Esophagus muscularis mucosa (tissue), 4 donors: ENCODE results near the gene TNS4. TPM values are rescaled to one million over a fixed set of nuclear protein-coding genes. Genes with fewer than 3 reads are reported as not detected.
"Not testable (repeated sequence)": the region's sequence is repeated elsewhere in the genome, so short reads cannot be mapped to it uniquely, and the experiment has no call there.

Source experiments
- DNase-seq: peaks from one replicate; pipeline ENCODE4 v3.0.0-alpha.2; 2017; ENCODE audit errors: extremely low spot score
- H3K27ac ChIP-seq, 4 donors: fragments of 200-600 bp; sonication (generic); replicated peaks in 1 of 4; 1 replicate in 3 of 4; 2 replicates in 1 of 4; pipeline ENCODE4 v1.5.1; 2016 to 2019; ENCODE audit warnings: mild to moderate bottlenecking in 1 of 4
- H3K27me3 ChIP-seq, 4 donors: fragments of 200-600 bp; sonication (generic); one replicate each; pipeline versions ENCODE4 v1.5.1 to v1.6.0; 2016 to 2019
- H3K36me3 ChIP-seq, 4 donors: fragments of 200-600 bp; sonication (generic); one replicate each; pipeline ENCODE4 v1.5.1; 2016 to 2019
- H3K4me1 ChIP-seq, 4 donors: fragments of 200-600 bp; sonication (generic); one replicate each; pipeline ENCODE4 v1.5.1; 2016 to 2019
- H3K4me3 ChIP-seq, 4 donors: fragments of 200-600 bp; sonication (generic); 1 replicate in 2 of 4; 2 replicates in 2 of 4; pipeline ENCODE4 v1.5.1; 2016 to 2019; ENCODE audit warnings: mild to moderate bottlenecking in 4 of 4, moderate library complexity in 1 of 4
- H3K9me3 ChIP-seq, 4 donors: fragments of 200-600 bp; sonication (generic); 1 replicate in 3 of 4; 2 replicates in 1 of 4; pipeline ENCODE4 v1.5.1; 2016 to 2019
- EP300 ChIP-seq: sonication (generic); formaldehyde crosslinking; IDR thresholded peaks from one replicate; pipeline ENCODE4 v1.6.1; 2017; ENCODE audit warnings: antibody characterized with exemption
- POLR2A ChIP-seq: fragments of 450-650 bp; IDR thresholded peaks from one replicate; pipeline ENCODE4 v1.6.1; 2017; ENCODE audit warnings: antibody characterized with exemption, moderate library complexity, mild to moderate bottlenecking, low read depth
- POLR2AphosphoS5 ChIP-seq, 2 donors: sonication (generic); formaldehyde crosslinking; IDR thresholded peaks; one replicate each; pipeline ENCODE4 v1.6.1; 2017; ENCODE audit warnings: antibody characterized with exemption in 2 of 2
- WGBS: methylation state at CpG from one replicate; pipeline ENCODE4 v1.1.5; 2018; 5-methylcytosine and 5-hydroxymethylcytosine counted together
- intact Hi-C: fragments of 100-400 bp; cut with DNase I; formaldehyde crosslinking; loops from one replicate; pipeline ENCODE4 v1.15.1; 2023
- total RNA-seq, 4 donors: library from RNA; depleted of rRNA; stranded (reverse); fragments of >200 nt; gene quantifications; one replicate each; pipeline versions ENCODE4 v1.1.0 to v1.2.1, GENCODE V29; 2016
- TF ChIP-seq, protein P1 (sequence below), 3 experiments: fragments of 200-600 bp in 2 of 3; fragments of 450-650 bp in 1 of 3; sonication (generic) in 2 of 3; IDR thresholded peaks; one replicate each; pipeline ENCODE4 v1.5.1; 2017 to 2019; ENCODE audit warnings: antibody characterized with exemption in 3 of 3, mild to moderate bottlenecking in 2 of 3, moderate library complexity in 1 of 3

The TNS4 gene
- total RNA-seq, 4 donors from 2014 or later = not detected

DNA sequence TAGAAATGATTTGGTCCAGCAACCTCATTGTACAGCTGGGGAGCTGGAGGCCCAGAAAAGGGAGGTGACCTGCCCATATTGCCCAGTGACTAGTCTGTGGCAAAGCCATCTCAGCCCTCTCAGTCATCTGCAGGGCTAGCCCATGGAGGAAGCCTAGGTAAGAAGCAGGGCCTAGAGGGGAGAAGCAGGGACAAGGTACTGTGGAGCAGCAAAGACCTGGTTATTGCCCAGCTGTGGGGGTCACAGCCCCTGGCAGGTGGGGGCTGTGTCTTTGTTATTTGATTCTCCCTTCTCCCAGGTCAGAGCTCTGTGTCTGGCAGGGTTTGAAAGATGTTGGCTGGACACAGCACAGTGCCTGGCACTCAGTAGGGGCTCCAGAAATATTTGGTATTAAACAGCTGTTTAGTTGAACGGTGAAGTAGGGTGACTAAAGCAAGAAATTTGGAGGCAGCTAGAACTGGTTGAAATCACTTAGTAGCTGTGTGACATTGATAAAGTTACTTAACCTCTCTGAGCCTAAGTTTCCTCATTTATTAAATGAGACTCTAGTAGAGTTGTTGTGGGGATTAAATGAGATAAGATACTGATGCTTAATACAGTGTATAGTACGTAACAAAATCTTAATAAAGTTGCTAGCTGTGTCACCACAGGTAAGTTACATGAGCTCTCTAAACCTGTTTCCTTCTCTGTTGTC lies 46.5 kb upstream of the TNS4 start:
- Histone ChIP-seq H3K27me3 (no peaks in the 10 kb centered on the region), H3K27ac (peak overlapping the region; percentile 71 to 83 (median 79)), H3K36me3 (no peaks in the 10 kb centered on the region), H3K4me1 (peaks cover 64 to 80% (median 72%) of the 10 kb centered on the region in 4 donors), H3K9me3 (no peaks in the 10 kb centered on the region), H3K4me3 (no peak overlapping the region)
- no peak for DNase-seq
- intact Hi-C loops = no loop called here
- TF ChIP-seq POLR2AphosphoS5 (IDR thresholded peaks at IDR 0.05) (no peak), POLR2A (no peak), EP300 (no peak)
- TF ChIP-seq, protein P1, sequence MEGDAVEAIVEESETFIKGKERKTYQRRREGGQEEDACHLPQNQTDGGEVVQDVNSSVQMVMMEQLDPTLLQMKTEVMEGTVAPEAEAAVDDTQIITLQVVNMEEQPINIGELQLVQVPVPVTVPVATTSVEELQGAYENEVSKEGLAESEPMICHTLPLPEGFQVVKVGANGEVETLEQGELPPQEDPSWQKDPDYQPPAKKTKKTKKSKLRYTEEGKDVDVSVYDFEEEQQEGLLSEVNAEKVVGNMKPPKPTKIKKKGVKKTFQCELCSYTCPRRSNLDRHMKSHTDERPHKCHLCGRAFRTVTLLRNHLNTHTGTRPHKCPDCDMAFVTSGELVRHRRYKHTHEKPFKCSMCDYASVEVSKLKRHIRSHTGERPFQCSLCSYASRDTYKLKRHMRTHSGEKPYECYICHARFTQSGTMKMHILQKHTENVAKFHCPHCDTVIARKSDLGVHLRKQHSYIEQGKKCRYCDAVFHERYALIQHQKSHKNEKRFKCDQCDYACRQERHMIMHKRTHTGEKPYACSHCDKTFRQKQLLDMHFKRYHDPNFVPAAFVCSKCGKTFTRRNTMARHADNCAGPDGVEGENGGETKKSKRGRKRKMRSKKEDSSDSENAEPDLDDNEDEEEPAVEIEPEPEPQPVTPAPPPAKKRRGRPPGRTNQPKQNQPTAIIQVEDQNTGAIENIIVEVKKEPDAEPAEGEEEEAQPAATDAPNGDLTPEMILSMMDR (IDR thresholded peaks at IDR 0.05) = no peak
- WGBS = 69% methylated on average over 2 of the region's 2 CpGs

DNA sequence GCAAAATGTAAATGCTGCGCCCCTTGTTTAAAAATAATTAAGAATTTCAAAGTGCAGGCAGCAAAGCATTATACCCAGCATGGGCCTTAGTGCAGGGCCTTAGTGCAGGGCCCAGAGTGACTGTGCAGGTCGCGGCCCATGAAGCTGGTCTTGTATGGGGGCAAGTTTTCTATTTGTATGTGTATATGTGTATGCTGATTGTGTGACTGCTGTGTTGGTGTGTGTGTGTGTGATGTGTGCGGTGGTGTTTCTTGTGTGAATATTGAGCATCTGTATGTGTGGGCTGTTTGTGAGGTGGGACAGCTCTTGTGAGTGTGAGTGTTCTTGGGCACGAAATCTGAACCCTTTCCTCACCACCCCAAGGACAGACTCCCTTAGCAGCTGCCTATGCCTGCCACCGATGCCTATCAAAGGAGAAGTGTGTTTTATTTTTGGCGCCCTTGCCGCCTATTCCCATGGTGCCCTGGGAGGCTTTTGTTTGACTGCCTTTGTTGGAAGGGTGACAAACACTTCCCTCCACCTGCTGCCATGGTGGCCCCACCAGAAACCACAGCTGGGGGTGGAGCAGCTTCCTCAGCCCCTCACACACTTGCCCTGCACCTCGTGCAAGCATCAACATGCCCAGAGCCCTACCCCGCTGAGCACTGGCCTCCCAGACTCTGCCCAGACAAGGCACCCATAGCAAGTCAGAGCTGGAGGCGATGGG lies 45.8 kb upstream of the TNS4 start:
- H3K27ac ChIP-seq = peak overlapping the region; percentile 71 to 83 (median 79)
- TF ChIP-seq, protein P1 (IDR thresholded peaks at IDR 0.05) = no peak
- TF ChIP-seq EP300 = no peak
- no peak for TF ChIP-seq POLR2AphosphoS5 (IDR thresholded peaks at IDR 0.05)
- TF ChIP-seq POLR2A = no peak
- no peaks in the 10 kb centered on the region for H3K27me3 ChIP-seq
- H3K9me3 ChIP-seq = no peaks in the 10 kb centered on the region
- DNase-seq = peak; percentile 68
- intact Hi-C loops = no loop called here
- H3K36me3 ChIP-seq = no peaks in the 10 kb centered on the region
- no peak overlapping the region for H3K4me3 ChIP-seq
- H3K4me1 ChIP-seq = peaks cover 64 to 80% (median 72%) of the 10 kb centered on the region in 4 donors
- 78% methylated on average over 11 of the region's 11 CpGs for WGBS

DNA sequence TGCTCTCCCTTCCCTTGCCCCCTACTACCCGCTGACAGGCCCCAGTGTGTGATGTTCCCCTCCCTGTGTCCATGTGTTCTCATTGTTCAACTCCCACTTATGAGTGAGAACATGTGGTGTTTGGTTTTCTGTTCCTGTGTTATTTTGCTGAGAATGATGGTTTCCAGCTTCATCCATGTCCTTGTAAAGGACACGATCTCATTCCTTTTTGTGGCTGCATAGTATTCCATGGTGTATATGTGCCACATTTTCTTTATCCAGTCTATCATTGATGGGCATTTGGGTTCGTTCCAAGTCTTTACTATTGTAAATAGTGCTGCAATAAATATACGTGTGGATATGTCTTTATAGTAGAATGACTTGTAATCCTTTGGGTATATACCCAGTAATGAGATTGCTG lies 45.1 kb upstream of the TNS4 start:
- H3K4me3 ChIP-seq, H3K36me3 ChIP-seq, H3K9me3 ChIP-seq, DNase-seq, H3K27ac ChIP-seq, H3K27me3 ChIP-seq, intact Hi-C loops: not testable (repeated sequence)
- H3K4me1 ChIP-seq = peaks cover 66 to 80% (median 72%) of the 10 kb centered on the region in 4 donors
- WGBS = 91% methylated on average over 4 of the region's 4 CpGs

DNA sequence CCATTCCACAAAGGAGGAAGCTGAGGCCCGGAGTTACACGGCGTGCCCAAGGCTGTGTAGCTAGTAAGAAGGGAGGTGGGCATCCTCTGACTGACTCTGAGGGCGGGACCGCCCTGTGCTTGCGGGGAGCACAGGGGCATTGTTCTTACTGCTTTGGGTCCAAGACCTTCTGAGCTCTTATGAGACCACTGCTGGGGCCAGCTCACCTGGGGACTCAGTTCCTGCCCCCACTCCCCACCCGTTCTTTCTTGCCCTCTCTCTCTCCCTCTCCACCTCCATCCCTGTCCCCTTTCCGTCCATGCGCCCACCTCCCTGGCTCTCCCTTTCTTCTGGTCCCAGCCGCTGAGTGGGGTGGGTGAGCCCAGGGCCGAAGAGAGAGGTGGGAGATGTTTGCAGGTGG lies 44.2 kb upstream of the TNS4 start:
- no peak overlapping the region for H3K27ac ChIP-seq
- H3K27me3 ChIP-seq = no peaks in the 10 kb centered on the region
- no peak overlapping the region for H3K4me3 ChIP-seq
- TF ChIP-seq, protein P1 (IDR thresholded peaks at IDR 0.05) = no peak
- TF ChIP-seq POLR2A (no peak), POLR2AphosphoS5 (IDR thresholded peaks at IDR 0.05) (no peak), EP300 (no peak)
- intact Hi-C loops = no loop called here
- no peaks in the 10 kb centered on the region for H3K36me3 ChIP-seq
- H3K4me1 ChIP-seq = peaks cover 68 to 80% (median 72%) of the 10 kb centered on the region in 4 donors
- WGBS = 94% methylated on average over 11 of the region's 11 CpGs
- DNase-seq = no peak
- no peaks in the 10 kb centered on the region for H3K9me3 ChIP-seq

DNA sequence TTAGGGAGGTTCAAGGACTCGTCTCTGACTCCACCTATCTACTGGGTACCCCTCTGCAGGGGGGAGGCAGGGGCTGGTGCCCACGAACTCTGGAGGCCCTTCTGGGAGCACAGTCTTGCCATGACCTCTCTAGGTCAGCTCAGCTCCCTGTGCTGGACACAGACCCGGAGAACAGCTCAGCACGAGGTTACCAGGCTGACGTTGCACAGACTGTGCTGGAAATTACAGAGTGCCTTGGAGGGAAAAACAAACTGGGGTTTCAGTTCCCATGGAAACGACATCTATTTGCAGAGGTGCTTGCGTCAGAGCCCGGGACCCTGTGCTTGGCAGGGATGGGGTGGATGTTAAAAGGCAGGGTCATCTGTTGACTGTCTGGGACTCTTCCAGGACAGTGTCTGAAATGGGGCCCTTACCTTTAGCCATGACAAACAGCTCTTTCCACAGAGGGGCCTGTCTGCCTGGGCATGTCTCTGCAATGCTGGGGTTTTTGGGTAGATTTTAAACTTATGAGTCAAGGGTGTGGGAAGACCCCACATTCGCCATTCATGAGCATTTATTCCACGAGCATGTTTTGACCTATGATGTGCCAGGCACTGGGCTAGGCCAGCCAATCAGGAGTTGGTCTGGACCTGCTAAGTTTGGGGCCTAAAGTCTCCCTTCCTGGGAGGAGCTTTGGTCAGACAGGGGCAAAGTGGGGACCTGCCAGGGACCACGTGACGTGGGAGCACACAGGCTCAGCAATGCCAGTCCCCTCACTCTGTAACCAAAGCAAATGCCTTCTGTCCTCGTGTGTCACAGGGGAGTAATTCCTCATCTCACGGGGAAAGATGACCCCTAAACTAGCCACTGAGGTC lies 41.4 kb upstream of the TNS4 start:
- no peak overlapping the region for H3K4me3 ChIP-seq
- intact Hi-C loops = no loop called here

More for the DNA sequence above, 41.4 kb upstream of the TNS4 start:
- H3K4me1 ChIP-seq = peaks cover 68 to 77% (median 71%) of the 10 kb centered on the region in 4 donors
- WGBS = 31% methylated on average over 13 of the region's 14 CpGs
- no peaks in the 10 kb centered on the region for H3K27me3 ChIP-seq
- H3K27ac ChIP-seq = peak overlapping the region; percentile 82 to 90 (median 88)
- H3K9me3 ChIP-seq = no peaks in the 10 kb centered on the region
- DNase-seq = peak; percentile 97
- H3K36me3 ChIP-seq = no peaks in the 10 kb centered on the region
- TF ChIP-seq POLR2A (no peak), EP300 (peak; percentile 88), POLR2AphosphoS5 (IDR thresholded peaks at IDR 0.05) (peak; percentile 79 to 90)
- TF ChIP-seq, protein P1 (IDR thresholded peaks at IDR 0.05) = no peak
